Sigmoid colon (tissue), 4 donors: ENCODE data around the gene AK5.

Experiments
- CTCF ChIP-seq, 4 experiments: fragments of 450-650 bp in 3 of 4; fragments of 200-600 bp in 1 of 4; IDR thresholded peaks; one replicate each; pipeline ENCODE4 v1.5.1; 2016 to 2019; ENCODE audit warnings: antibody characterized with exemption in 4 of 4, mild to moderate bottlenecking in 3 of 4, moderate library complexity in 2 of 4
- EP300 ChIP-seq, 4 donors: sonication (generic); formaldehyde crosslinking; IDR thresholded peaks; one replicate each; pipeline ENCODE4 v1.6.1; 2017; ENCODE audit warnings: antibody characterized with exemption in 4 of 4
- POLR2A ChIP-seq, 2 donors: fragments of 450-650 bp; IDR thresholded peaks; one replicate each; pipeline ENCODE4 v1.6.1; 2016; ENCODE audit warnings: antibody characterized with exemption in 2 of 2, mild to moderate bottlenecking in 2 of 2, moderate library complexity in 2 of 2
- POLR2AphosphoS5 ChIP-seq, 4 donors: sonication (generic); formaldehyde crosslinking; IDR thresholded peaks; one replicate each; pipeline ENCODE4 v1.6.1; 2017; ENCODE audit warnings: antibody characterized with exemption in 4 of 4

GRCh38 chr1:77605246-77606026 is 323.6 kb downstream of the AK5 start:
- TF ChIP-seq POLR2AphosphoS5 (IDR thresholded peaks at IDR 0.05) (no peak), POLR2A (IDR thresholded peaks at IDR 0.05) (no peak), EP300 (IDR thresholded peaks at IDR 0.05) (no peak), CTCF (IDR thresholded peaks at IDR 0.05) (no peak)
